ENCODE results near the gene SLC8A3. TPM values are rescaled to one million over a fixed set of nuclear protein-coding genes. Genes with fewer than 3 reads are reported as not detected.

Gene SLC8A3
- total RNA-seq, result 12.2 TPM

GRCh38 chr14:70188659-70189455, at the start of gene SLC8A3:
Gene SLC8A3 (minus strand): TSS chr14:70188951. CDS start chr14:70168422, 20,529 bp downstream.

Other genes with a start within 250 kb of the SLC8A3 start
- gene COX16, start 170.7 kb upstream of the SLC8A3 start, total RNA-seq, result 33.7 TPM
- 33.1 TPM for gene SYNJ2BP, start 228.1 kb upstream of the SLC8A3 start, total RNA-seq

Measured in camera-type eye (tissue), 1 donor.